PC-3 (cell line): ENCODE measurements around the gene IGFBPL1. TPM values are rescaled to one million over a fixed set of nuclear protein-coding genes. Genes with fewer than 3 reads are reported as not detected.

ENCODE experiments used
- ATAC-seq: fragments of 200-7000 bp; cut with Tn5 transposase; 2 replicates; pipeline ENCODE4 v1.9.1; 2020; ENCODE audit warnings: mild to moderate bottlenecking, moderate library complexity
- BruUV-seq: library from RNA; stranded (reverse); fragments of 400-500 nt; replicated peaks from 2 replicates; lab custom pipeline; 2021; lab: Mats Ljungman, UMichigan
- CTCF ChIA-PET: fragments of 300-600 bp; sonication (Branson Sonifier 250); formaldehyde crosslinking; loops from one replicate; lab custom pipeline; 2022; ENCODE audit warnings: antibody characterized with exemption; lab: Charles Lee
- POLR2A ChIA-PET: fragments of 300-600 bp; sonication (Branson Sonifier 250); formaldehyde crosslinking; loops from one replicate; lab custom pipeline; 2022; ENCODE audit warnings: antibody characterized with exemption; ENCODE audit not compliant: unreplicated experiment; lab: Charles Lee
- DNase-seq: peaks from one replicate; pipeline ENCODE4 v3.0.0-alpha.2; 2015
- H2AFZ ChIP-seq: fragments of 300-600 bp; sonication (generic); 2 replicates; pipeline ENCODE4 v1.6.0; 2016; ENCODE audit warnings: antibody characterized with exemption, low read length
- H3F3A ChIP-seq: fragments of 300-600 bp; sonication (generic); one replicate; pipeline ENCODE4 v1.6.0; 2017; ENCODE audit warnings: antibody characterized with exemption, low read length, control low read depth, mild to moderate bottlenecking; ENCODE audit not compliant: unreplicated experiment
- H3K27ac ChIP-seq: fragments of 300-600 bp; sonication (generic); 2 replicates; pipeline ENCODE4 v1.5.1; 2016; ENCODE audit warnings: mild to moderate bottlenecking, low read length
- H3K27me3 ChIP-seq: fragments of 300-600 bp; sonication (generic); 2 replicates; pipeline ENCODE4 v1.6.1; 2016; ENCODE audit warnings: low read length, mixed read lengths
- H3K36me3 ChIP-seq: fragments of 300-600 bp; sonication (generic); 2 replicates; pipeline ENCODE4 v1.6.1; 2016; ENCODE audit warnings: low read depth, mixed run types, low read length, mixed read lengths
- H3K4me1 ChIP-seq: fragments of 300-600 bp; sonication (generic); 2 replicates; pipeline ENCODE4 v1.5.1; 2016; ENCODE audit warnings: low read length; ENCODE audit not compliant: insufficient read depth
- H3K4me2 ChIP-seq: fragments of 300-600 bp; sonication (generic); 2 replicates; pipeline ENCODE4 v1.6.0; 2016; ENCODE audit warnings: low read length
- H3K4me3 ChIP-seq: fragments of 300-600 bp; sonication (generic); 2 replicates; pipeline ENCODE4 v1.5.1; 2016; ENCODE audit warnings: mild to moderate bottlenecking, low read length, mixed read lengths
- H3K79me2 ChIP-seq: fragments of 300-600 bp; sonication (generic); 2 replicates; pipeline ENCODE4 v1.6.1; 2017; ENCODE audit warnings: low read length, mixed read lengths
- H3K9ac ChIP-seq: fragments of 300-600 bp; sonication (generic); 2 replicates; pipeline ENCODE4 v1.6.0; 2016; ENCODE audit warnings: mild to moderate bottlenecking, low read length
- H3K9me2 ChIP-seq: fragments of 300-600 bp; sonication (generic); replicated peaks from 2 replicates; pipeline ENCODE4 v1.6.1; 2016; ENCODE audit warnings: mixed run types, low read length, mixed read lengths
- H3K9me3 ChIP-seq: fragments of 300-600 bp; sonication (generic); 2 replicates; pipeline ENCODE4 v1.6.1; 2016; ENCODE audit warnings: low read length, mixed read lengths
- H4K20me1 ChIP-seq: fragments of 300-600 bp; sonication (generic); 2 replicates; pipeline ENCODE4 v1.6.1; 2016; ENCODE audit warnings: low read length, mixed read lengths
- CTCF ChIP-seq: fragments of 300-600 bp; sonication (generic); conservative IDR thresholded peaks from 2 replicates; pipeline ENCODE4 v1.5.1; 2017; ENCODE audit warnings: antibody characterized with exemption, low read depth, mild to moderate bottlenecking, low read length
- EZH2 ChIP-seq: fragments of 300-600 bp; sonication (generic); IDR thresholded peaks from one replicate; pipeline ENCODE4 v1.6.1; 2017; ENCODE audit warnings: antibody characterized with exemption, mild to moderate bottlenecking, low read length; ENCODE audit not compliant: unreplicated experiment
- EZH2phosphoT487 ChIP-seq: fragments of 300-600 bp; sonication (generic); IDR thresholded peaks from 2 replicates; pipeline ENCODE4 v1.6.1; 2018; ENCODE audit warnings: mild to moderate bottlenecking, antibody characterized with exemption, low read length, borderline replicate concordance
- intact Hi-C: fragments of 100-400 bp; cut with micrococcal nuclease; formaldehyde crosslinking; loops from 2 replicates; pipeline ENCODE4 v1.9.0; 2023
- total RNA-seq: library from RNA; depleted of rRNA; stranded (reverse); fragments of >200 nt; gene quantifications from 2 replicates; pipeline ENCODE4 v1.2.3, GENCODE V29; 2014

Gene IGFBPL1
- total RNA-seq, 1 experiment from 2014 or later: 0.66 TPM

- CTCF ChIA-PET: no interaction called here
- no peaks in the 10 kb centered on the region for H3K9me3 ChIP-seq
- no peaks in the 10 kb centered on the region for H3K79me2 ChIP-seq
- DNase-seq (no peak), ATAC-seq (no peak)
- H2AFZ ChIP-seq: no peak overlapping the region
- peaks cover 26% of the 10 kb centered on the region for H3K4me1 ChIP-seq
- TF ChIP-seq EZH2phosphoT487 (no peak), EZH2 (no peak), CTCF (no peak)
- H3K9ac ChIP-seq: no peak overlapping the region
- H3K27me3 ChIP-seq: no peaks in the 10 kb centered on the region
- no peaks in the 10 kb centered on the region for H3K9me2 ChIP-seq
- H3K4me3 ChIP-seq: no peak overlapping the region
- no peaks in the 10 kb centered on the region for H3K36me3 ChIP-seq
- intact Hi-C loops: no loop called here
- POLR2A ChIA-PET: no interaction called here
- no peaks in the 10 kb centered on the region for H3F3A ChIP-seq
- no peak overlapping the region for H3K4me2 ChIP-seq
- no TSS peak for BruUV-seq
- H3K27ac ChIP-seq: no peak overlapping the region
- H4K20me1 ChIP-seq: no peaks in the 10 kb centered on the region
These were observed 39.0 kb downstream of the IGFBPL1 start for GRCh38 chr9:38384990-38385848.

GRCh38 chr9:38382141-38382540, 42.1 kb downstream of the IGFBPL1 start:
- Histone ChIP-seq H3K9ac (no peak overlapping the region), H3F3A (no peaks in the 10 kb centered on the region), H3K4me2 (no peak overlapping the region), H3K9me2 (no peaks in the 10 kb centered on the region), H3K36me3 (no peaks in the 10 kb centered on the region), H3K27me3 (no peaks in the 10 kb centered on the region), H2AFZ (no peak overlapping the region), H3K9me3 (no peaks in the 10 kb centered on the region), H4K20me1 (no peaks in the 10 kb centered on the region), H3K27ac (no peak overlapping the region), H3K4me3 (no peak overlapping the region), H3K79me2 (no peaks in the 10 kb centered on the region), H3K4me1 (peaks cover 31% of the 10 kb centered on the region)
- no peak for TF ChIP-seq EZH2phosphoT487
- no peak for TF ChIP-seq EZH2
- no peak for TF ChIP-seq CTCF
- DNase-seq: no peak
- POLR2A ChIA-PET: no interaction called here
- intact Hi-C loops: no loop called here
- CTCF ChIA-PET: no interaction called here
- BruUV-seq: no TSS peak
- no peak for ATAC-seq

- peak overlapping the region; percentile 22; the same call in 1 of the 2 replicates for H3K4me2 ChIP-seq
- BruUV-seq: no TSS peak
- peak overlapping the region; percentile 28 for H3K27ac ChIP-seq
- ATAC-seq: peak; percentile 56
- no peaks in the 10 kb centered on the region for H3K36me3 ChIP-seq
- H3K4me1 ChIP-seq: peaks cover 31% of the 10 kb centered on the region
- ChIA-PET POLR2A (no interaction called here), CTCF (no interaction called here)
- peak overlapping the region; percentile 38; the same call in 1 of the 2 replicates for H2AFZ ChIP-seq
- H3K9ac ChIP-seq: no peak overlapping the region
- H3K27me3 ChIP-seq: no peaks in the 10 kb centered on the region
- no peaks in the 10 kb centered on the region for H3F3A ChIP-seq
- no peak overlapping the region for H3K4me3 ChIP-seq
- no peaks in the 10 kb centered on the region for H3K79me2 ChIP-seq
- peak; percentile 54 for DNase-seq
- intact Hi-C loops: no loop called here
- H3K9me3 ChIP-seq: no peaks in the 10 kb centered on the region
- TF ChIP-seq CTCF (no peak), EZH2 (no peak), EZH2phosphoT487 (no peak)
- no peaks in the 10 kb centered on the region for H3K9me2 ChIP-seq
- no peaks in the 10 kb centered on the region for H4K20me1 ChIP-seq
These were observed 43.3 kb downstream of the IGFBPL1 start for GRCh38 chr9:38380872-38381534.
